Thyroid gland (tissue), 4 donors: ENCODE data around the gene ZNF507.

ENCODE experiments used
- POLR2A ChIP-seq, 2 donors: fragments of 450-650 bp; IDR thresholded peaks; one replicate each; pipeline ENCODE4 v1.6.1; 2017; ENCODE audit warnings: antibody characterized with exemption in 2 of 2, mild to moderate bottlenecking in 2 of 2, moderate library complexity in 1 of 2
- TF ChIP-seq, protein P1 (sequence below), 6 experiments: fragments of 200-600 bp in 3 of 6; fragments of 450-650 bp in 3 of 6; sonication (generic) in 3 of 6; IDR thresholded peaks; one replicate each; pipeline ENCODE4 v1.5.1; 2016 to 2019; ENCODE audit warnings: antibody characterized with exemption in 6 of 6, mild to moderate bottlenecking in 2 of 6, inconsistent platforms in 1 of 6, moderate library complexity in 1 of 6

DNA sequence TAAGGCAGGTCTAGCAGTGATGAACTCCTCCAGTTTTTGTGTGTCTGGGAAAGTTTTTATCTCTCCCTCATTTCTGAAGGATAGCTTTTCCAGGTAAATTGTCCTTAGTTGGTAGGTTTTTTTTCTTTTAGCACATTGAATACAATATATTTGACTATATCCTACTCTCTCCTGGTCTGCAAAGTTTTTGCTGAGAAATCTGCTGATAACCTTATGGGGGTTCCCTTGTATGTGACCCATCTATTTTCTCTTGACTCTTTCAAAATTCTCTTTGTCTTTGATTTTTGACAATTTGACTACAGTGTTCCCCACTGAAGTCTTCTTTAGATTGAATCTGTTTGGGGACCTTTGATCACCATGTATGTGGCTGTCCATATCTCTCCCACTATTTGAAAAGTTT lies 42.6 kb upstream of the ZNF507 start:
- no peak for TF ChIP-seq POLR2A (IDR thresholded peaks at IDR 0.05)
- TF ChIP-seq, protein P1, sequence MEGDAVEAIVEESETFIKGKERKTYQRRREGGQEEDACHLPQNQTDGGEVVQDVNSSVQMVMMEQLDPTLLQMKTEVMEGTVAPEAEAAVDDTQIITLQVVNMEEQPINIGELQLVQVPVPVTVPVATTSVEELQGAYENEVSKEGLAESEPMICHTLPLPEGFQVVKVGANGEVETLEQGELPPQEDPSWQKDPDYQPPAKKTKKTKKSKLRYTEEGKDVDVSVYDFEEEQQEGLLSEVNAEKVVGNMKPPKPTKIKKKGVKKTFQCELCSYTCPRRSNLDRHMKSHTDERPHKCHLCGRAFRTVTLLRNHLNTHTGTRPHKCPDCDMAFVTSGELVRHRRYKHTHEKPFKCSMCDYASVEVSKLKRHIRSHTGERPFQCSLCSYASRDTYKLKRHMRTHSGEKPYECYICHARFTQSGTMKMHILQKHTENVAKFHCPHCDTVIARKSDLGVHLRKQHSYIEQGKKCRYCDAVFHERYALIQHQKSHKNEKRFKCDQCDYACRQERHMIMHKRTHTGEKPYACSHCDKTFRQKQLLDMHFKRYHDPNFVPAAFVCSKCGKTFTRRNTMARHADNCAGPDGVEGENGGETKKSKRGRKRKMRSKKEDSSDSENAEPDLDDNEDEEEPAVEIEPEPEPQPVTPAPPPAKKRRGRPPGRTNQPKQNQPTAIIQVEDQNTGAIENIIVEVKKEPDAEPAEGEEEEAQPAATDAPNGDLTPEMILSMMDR (IDR thresholded peaks at IDR 0.05): no peak
